GM21619 (cell line): ENCODE results near the gene RUSC1.

Source experiments
- ATAC-seq: cut with Tn5 transposase; IDR thresholded peaks from one replicate; pipeline ENCODE4 v1.9.1; 2021; ENCODE audit not compliant: unreplicated experiment

Gene RUSC1

GRCh38 chr1:155294520-155295182 is 26.0 kb upstream of the RUSC1 start:
- ATAC-seq = no peak

DNA sequence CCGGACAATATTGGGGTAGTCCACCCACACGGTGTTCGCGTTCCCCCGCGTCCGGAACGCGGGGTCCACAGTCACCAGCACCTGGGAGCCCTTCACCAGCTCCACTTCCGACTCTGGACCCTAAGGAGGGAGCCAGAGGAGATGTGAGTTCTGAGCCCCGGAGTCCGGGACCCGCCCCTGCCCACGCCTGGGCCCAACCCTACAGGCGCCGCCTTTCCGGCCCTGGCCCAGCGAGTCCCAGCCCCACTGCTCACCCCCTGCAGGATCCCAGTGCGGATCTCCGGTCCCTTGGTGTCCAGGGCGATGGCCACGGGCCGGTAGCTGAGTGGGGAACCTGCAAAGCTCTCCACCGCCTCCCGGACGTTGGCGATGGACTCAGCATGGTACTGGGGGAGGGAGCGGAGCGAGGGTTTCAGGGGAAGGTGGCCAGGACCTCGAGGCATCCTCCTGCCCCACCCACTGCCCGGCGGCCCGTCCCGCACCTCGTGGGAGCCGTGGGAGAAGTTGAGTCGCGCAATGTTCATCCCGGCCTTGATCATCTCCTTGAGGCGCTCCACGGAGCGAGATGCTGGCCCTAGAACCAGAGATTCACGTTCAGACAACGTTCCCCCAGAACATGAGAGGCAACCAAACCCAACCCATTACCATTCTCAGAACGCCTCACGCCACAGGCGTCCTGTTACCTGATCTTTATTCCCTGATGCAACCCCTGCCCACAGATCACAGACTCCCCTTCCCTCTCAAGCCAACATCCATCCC is 25.3 kb upstream of the RUSC1 start:
- no peak for ATAC-seq

- ATAC-seq = no peak
Observed at GRCh38 chr1:155295942-155296267, 24.8 kb upstream of the RUSC1 start.

- ATAC-seq = no peak
Observed at GRCh38 chr1:155296661-155297060, 24.0 kb upstream of the RUSC1 start.

DNA sequence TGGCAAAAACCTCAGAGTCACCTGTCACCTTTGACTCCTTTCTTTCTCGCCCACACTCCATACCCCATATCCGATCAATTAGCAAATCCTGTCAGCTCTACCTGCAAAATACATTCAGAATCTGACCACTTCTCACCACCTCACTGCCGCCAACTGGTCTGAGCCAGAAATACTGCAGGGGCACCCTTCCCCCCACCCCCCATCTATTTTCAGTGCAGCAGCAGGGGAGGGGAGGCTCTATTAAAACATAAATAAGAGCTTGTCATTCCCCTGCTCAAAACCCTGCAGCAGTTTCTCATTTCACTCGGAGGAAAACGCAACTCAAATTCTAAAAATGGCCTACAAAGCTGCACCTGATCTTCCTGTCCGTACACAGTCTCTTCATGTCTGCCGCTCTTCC is 23.3 kb upstream of the RUSC1 start:
- ATAC-seq = no peak

DNA sequence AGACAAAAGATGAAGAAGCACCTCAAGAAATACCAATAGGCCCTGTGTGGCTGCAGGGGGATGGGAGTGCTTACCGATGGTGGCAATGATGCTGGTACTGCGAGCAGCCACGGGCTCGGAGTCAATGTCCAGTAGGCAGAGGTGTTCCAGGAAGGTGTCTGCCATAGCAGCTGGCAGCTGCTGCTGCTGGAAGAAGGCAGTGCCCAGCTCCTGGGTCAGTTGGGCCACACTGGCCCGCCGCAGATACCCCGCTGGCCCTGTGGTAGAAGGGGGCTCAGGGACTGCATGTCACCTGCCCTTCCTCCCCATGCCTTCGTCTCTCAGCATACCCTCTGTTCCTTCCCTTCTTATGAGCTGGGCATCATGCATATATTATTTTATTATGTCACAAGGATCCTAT is 20.7 kb upstream of the RUSC1 start:
- no peak for ATAC-seq

DNA sequence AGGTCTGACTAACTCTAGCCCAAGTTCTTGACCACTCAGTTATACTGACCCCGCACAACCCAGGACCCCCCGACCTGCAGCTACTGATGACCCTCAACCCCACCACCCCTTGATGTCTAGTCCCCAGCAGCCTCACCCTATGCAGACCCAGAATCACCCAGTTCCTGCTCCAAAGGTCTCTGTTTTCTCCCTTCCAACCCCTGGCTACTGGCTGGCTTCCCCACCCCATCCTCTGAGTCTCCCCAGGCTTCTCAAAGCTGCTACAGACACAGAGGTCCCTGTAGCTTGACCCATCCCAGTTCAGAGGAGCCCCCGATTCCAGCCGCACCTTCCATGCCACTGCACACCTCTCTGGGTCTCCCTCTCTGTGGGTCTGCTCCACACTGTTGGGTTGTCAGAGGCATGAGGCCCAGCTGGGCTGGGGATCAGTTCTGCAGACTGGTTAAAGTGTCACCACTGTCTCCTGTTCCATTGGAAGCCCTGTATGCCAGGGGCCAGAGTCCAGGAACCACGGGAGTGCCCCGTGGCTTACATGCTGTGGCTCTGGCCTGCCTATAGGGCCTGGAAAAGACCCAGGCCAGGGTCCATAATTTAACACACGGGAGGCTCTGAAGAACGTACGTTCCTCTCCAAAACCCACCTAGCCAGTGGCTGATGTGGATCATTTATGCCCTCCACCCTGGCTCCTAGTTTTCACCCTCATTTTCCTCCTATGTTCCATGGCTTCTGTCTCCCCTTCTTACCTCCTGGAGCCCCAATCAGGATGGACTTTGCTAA is 20.0 kb upstream of the RUSC1 start:
- no peak for ATAC-seq

- no peak for ATAC-seq
Observed at GRCh38 chr1:155301342-155301841, 19.3 kb upstream of the RUSC1 start, which contains the start of gene PKLR. Gene PKLR, minus strand, starts transcription at chr1:155301438. Its CDS starts 43 bp downstream, at chr1:155301395.

DNA sequence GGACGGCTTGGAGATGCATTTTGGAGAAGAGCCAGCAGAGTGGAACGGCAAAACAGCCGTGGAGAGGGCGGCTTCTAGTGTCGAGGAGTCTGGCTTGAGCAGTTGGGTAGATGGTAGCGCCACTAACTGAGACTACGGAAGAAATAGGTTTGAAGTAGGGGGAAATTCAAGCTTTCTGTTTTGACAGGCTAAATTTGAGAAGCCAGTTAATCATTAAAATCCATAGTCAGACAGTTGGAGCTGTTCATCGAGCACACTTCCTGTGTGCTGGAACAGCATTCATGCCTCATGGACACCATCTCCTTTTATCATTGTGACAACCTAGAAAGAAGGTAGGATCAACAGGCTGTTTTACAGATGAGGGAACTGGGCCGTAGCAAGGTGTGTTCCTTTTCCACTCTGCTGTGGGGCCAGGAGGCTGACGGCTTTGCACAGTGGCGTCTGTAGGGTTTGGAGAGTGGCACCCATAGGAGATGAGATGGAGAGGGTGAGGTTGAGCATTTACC is 16.1 kb upstream of the RUSC1 start:
- no peak for ATAC-seq

DNA sequence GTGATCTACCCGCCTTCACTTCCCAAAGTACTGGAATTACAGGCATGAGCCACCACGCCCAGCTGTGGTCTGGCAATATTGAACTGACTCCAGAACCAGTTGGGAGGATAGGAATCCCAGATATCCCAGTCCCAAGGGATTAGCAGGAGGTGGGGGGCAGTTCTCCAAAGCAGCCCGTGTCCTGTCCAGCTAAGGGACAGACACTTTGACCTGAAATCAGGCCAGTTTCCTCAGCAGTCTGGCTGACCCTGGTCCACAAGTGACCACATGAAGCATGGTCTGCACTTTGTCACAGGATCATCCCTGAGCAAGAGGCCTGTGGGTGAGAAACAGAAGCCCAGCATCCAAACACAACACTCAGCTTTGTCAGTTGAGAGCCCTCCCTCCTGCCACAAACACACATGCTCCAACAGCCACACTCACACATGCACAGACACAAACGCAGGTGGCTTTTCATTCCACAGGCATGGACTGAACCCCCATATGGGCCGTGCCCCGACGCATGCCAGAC is 14.8 kb upstream of the RUSC1 start:
- no peak for ATAC-seq

- ATAC-seq = no peak
Observed at GRCh38 chr1:155307247-155307740, 13.4 kb upstream of the RUSC1 start.

DNA sequence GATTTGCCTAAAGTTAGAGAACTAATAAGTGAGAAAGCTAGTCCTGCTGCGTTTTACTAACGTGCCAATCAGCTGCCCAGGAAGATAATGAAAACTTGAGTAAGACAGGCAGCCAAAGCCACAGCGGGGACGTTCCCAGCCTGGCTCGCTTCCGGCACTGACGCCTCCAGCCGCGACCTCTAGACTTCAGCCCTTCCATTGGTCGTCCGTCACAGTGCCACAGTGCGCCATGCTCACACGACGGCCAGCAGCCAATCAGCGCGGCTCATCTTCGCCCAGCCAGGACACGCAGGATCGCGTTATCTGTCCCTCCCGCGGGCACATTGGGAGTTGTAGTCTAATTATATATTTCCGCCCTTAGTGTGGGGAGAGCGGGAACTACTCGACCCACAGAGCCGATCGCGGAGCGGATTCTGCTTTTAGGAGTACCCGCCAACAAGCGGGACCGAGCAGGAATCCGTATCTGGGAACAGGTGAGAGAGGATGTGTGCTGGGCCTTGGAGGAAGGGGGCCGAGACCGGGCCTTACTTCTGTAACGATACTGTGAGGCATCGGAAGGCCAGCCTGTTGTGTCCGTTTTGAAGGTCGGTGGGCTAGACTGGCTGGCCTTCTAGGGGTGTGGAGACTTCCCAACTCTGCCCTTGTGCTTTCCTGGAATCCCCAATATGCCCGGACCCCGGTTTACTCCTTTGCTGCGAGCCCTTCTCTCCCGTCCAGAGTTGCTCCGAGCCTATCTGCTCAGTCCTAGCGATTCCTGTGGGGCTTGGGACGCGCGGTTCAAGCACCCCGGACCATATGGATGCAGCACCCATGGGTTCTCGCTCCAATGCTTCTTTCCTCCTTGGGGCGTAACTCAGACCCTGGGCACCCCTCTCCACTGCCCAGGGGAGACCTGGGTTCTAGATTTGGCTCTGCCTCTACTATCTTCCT is 11.9 kb upstream of the RUSC1 start, which contains the start of gene FDPS:
FDPS (plus strand) TSS at position 374 of the 930 bp plus-strand sequence. CDS start 924 bp downstream, outside the sequence.
- ATAC-seq = peak; percentile 89

DNA sequence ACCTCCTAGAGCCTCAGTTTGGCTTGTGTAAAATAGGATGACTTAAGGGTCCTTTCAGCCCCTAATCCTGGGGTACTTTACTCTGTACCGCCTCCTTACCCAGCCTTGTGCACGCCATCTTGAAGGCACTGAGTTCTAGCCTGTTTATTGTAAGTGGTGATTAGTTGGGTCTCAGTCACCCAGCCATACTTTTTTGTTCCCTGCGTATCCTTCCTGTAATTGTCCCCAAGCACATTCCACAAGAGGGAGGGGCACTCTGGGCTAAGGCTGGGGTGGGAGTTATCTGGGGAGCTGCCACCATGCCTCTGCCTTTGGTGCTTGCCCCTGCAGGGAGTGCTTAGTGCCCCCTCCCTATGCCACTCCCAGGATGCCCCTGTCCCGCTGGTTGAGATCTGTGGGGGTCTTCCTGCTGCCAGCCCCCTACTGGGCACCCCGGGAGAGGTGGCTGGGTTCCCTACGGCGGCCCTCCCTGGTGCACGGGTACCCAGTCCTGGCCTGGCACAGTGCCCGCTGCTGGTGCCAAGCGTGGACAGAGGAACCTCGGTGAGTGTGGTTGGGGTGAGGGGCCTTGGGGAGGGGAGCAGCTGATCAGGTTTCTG is 11.2 kb upstream of the RUSC1 start:
- ATAC-seq = no peak

- no peak for ATAC-seq
Observed at GRCh38 chr1:155313261-155313660, 7.4 kb upstream of the RUSC1 start.

- no peak for ATAC-seq
Observed at GRCh38 chr1:155316922-155317321, 3.8 kb upstream of the RUSC1 start.

DNA sequence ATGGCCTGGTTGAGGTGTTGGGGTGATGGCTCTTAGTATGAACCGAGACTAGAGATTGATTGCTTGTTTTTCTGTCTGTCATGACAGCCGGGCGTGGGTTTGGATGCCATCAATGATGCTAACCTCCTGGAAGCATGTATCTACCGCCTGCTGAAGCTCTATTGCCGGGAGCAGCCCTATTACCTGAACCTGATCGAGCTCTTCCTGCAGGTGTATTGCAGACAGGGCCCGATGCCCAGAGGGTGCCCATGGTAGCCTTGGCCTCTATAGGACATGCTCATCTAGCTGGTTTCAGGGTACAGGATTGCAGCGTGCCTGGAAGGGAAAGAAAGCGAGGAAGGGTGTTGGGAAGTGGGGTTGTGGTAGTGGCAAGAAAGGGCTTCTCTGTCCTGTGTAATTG is 2.6 kb upstream of the RUSC1 start:
- ATAC-seq = no peak

DNA sequence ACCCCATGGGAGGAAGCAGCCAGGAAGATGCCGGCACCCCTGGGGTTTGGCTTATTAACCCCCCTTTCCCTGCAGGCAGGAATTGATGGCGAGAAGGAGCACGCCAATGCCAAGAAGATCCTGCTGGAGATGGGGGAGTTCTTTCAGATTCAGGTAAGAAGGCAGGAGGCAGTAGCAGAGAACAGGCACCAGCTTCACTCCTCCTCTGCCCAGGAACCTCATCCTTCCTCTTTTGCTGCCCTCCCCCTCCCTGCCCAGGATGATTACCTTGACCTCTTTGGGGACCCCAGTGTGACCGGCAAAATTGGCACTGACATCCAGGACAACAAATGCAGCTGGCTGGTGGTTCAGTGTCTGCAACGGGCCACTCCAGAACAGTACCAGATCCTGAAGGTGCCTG is 1.2 kb upstream of the RUSC1 start:
- no peak for ATAC-seq

- ATAC-seq = no peak
Observed at GRCh38 chr1:155320252-155320651, 442 bp upstream of the RUSC1 start.

DNA sequence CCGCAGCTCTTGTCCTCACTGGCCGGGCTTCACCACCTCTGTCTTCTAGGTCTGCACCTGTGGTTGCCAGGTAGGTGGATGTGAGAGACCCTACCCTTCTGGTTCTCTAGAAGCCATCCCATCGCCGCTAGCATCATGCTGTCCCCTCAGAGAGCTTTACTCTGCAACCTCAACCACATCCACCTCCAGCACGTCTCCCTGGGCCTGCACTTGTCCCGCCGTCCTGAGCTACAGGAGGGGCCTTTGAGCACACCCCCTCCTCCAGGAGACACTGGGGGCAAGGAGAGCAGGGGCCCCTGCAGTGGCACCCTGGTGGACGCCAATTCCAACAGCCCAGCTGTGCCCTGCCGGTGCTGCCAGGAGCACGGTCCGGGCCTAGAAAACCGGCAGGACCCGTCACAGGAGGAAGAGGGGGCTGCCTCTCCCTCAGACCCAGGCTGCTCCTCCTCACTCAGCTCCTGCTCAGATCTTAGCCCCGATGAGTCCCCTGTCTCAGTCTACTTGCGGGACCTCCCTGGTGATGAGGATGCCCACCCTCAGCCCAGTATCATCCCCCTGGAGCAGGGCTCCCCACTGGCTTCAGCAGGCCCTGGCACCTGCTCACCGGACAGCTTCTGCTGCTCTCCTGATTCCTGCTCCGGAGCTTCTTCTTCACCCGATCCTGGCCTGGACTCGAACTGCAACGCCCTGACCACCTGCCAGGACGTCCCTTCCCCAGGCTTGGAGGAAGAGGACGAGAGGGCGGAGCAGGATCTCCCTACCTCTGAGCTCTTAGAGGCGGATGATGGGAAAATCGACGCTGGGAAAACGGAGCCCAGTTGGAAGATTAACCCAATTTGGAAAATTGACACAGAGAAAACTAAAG is 1.2 kb downstream of the RUSC1 start:
- ATAC-seq = no peak
